PC-9 (cell line): ENCODE data around the gene FEV. TPM values are rescaled to one million over a fixed set of nuclear protein-coding genes. Genes with fewer than 3 reads are reported as not detected.

Experiments used
- BruUV-seq: library from RNA; stranded (reverse); fragments of 400-500 nt; replicated peaks from 2 replicates; lab custom pipeline; 2021; lab: Mats Ljungman, UMichigan
- CTCF ChIA-PET: fragments of 300-600 bp; sonication (Branson Sonifier 250); formaldehyde crosslinking; loops from one replicate; lab custom pipeline; 2022; ENCODE audit warnings: antibody characterized with exemption; lab: Charles Lee
- POLR2A ChIA-PET: fragments of 300-600 bp; sonication (Branson Sonifier 250); formaldehyde crosslinking; loops from one replicate; lab custom pipeline; 2022; ENCODE audit warnings: antibody characterized with exemption; ENCODE audit not compliant: unreplicated experiment; lab: Charles Lee
- DNase-seq, 2 experiments: peaks; one replicate each; pipeline versions ENCODE4 v3.0.0 to v3.0.0-alpha.2; 2015 to 2022; ENCODE audit warnings: mixed read lengths in 1 of 2
- H2AFZ ChIP-seq: fragments of 200-600 bp; sonication (generic); 2 replicates; pipeline ENCODE4 v1.8.1; 2017; ENCODE audit warnings: antibody characterized with exemption
- H3F3A ChIP-seq: fragments of 200-600 bp; sonication (generic); 2 replicates; pipeline ENCODE4 v1.8.1; 2017; ENCODE audit warnings: antibody characterized with exemption, mild to moderate bottlenecking, low read depth; ENCODE audit not compliant: insufficient read depth
- H3K27ac ChIP-seq: fragments of 200-600 bp; sonication (generic); 2 replicates; pipeline ENCODE4 v1.6.1; 2016; ENCODE audit warnings: mixed run types
- H3K27me3 ChIP-seq: fragments of 200-600 bp; sonication (generic); 2 replicates; pipeline ENCODE4 v1.6.1; 2016; ENCODE audit warnings: low read depth, mixed run types; ENCODE audit not compliant: insufficient read depth
- H3K36me3 ChIP-seq: fragments of 200-600 bp; sonication (generic); 2 replicates; pipeline ENCODE4 v1.6.1; 2016; ENCODE audit warnings: low read depth, mixed run types
- H3K4me1 ChIP-seq: fragments of 200-600 bp; sonication (generic); replicated peaks from 2 replicates; pipeline ENCODE4 v1.6.1; 2016; ENCODE audit warnings: mixed run types; ENCODE audit not compliant: insufficient read depth
- H3K4me2 ChIP-seq: fragments of 200-600 bp; sonication (generic); 2 replicates; pipeline ENCODE4 v1.6.1; 2017; ENCODE audit warnings: mixed run types
- H3K4me3 ChIP-seq: fragments of 200-600 bp; sonication (generic); 2 replicates; pipeline ENCODE4 v1.6.1; 2016; ENCODE audit warnings: mixed run types
- H3K79me2 ChIP-seq: fragments of 200-600 bp; sonication (generic); 2 replicates; pipeline ENCODE4 v1.6.1; 2017; ENCODE audit warnings: low read depth, mixed run types
- H3K9me2 ChIP-seq: fragments of 200-600 bp; sonication (generic); 2 replicates; pipeline ENCODE4 v1.8.1; 2017; ENCODE audit warnings: mild to moderate bottlenecking; ENCODE audit not compliant: insufficient read depth
- H3K9me3 ChIP-seq: fragments of 200-600 bp; sonication (generic); 2 replicates; pipeline ENCODE4 v1.8.1; 2016; ENCODE audit warnings: low read depth; ENCODE audit not compliant: insufficient read depth
- H4K20me1 ChIP-seq: fragments of 200-600 bp; sonication (generic); 2 replicates; pipeline ENCODE4 v1.8.1; 2017; ENCODE audit not compliant: insufficient read depth
- CTCF ChIP-seq: fragments of 200-600 bp; sonication (generic); conservative IDR thresholded peaks from 2 replicates; pipeline ENCODE4 v1.6.1; 2017; ENCODE audit warnings: mixed run types, antibody characterized with exemption, mild to moderate bottlenecking, moderate library complexity
- EZH2 ChIP-seq: fragments of 200-600 bp; sonication (generic); IDR thresholded peaks from 2 replicates; pipeline ENCODE4 v1.8.0; 2017; ENCODE audit warnings: antibody characterized with exemption, low read depth
- intact Hi-C: fragments of 100-400 bp; cut with micrococcal nuclease; formaldehyde crosslinking; loops from one replicate; pipeline ENCODE4 v1.10.0; 2022; ENCODE audit not compliant: unreplicated experiment
- total RNA-seq: library from RNA; stranded (reverse); gene quantifications from 2 replicates; pipeline ENCODE4 v1.2.3, GENCODE V29; 2021

FEV gene
- total RNA-seq, 1 experiment from 2014 or later: not detected

- no peak for TF ChIP-seq CTCF
- no peak for TF ChIP-seq EZH2
- BruUV-seq: no TSS peak
- H2AFZ ChIP-seq: no peak overlapping the region
Observed at GRCh38 chr2:218990052-218990451, 5.1 kb upstream of the FEV start.

GRCh38 chr2:218988650-218989049 lies 3.7 kb upstream of the FEV start:
- H3K36me3 ChIP-seq: no peaks in the 10 kb centered on the region
- intact Hi-C loops: no loop called here
- TF ChIP-seq EZH2 (no peak), CTCF (no peak)
- peaks cover 2% of the 10 kb centered on the region; the same call in 1 of the 2 replicates for H3K4me1 ChIP-seq
- BruUV-seq: no TSS peak
- CTCF ChIA-PET: interaction anchor here (0.5 kb wide), 2 partner anchors 13 to 705 kb away, joined by 3 to 10 read pairs; no protein-coding TSS in a partner anchor
- POLR2A ChIA-PET: interaction anchor here (0.6 kb wide), 2 partner anchors 75 to 114 kb away, joined by 3 to 4 read pairs; no protein-coding TSS in a partner anchor
- H3K27me3 ChIP-seq: peaks cover 67% of the 10 kb centered on the region
- DNase-seq: no peak
- H3K4me3 ChIP-seq: no peak overlapping the region
- H4K20me1 ChIP-seq: no peaks in the 10 kb centered on the region
- H3K9me3 ChIP-seq: no peaks in the 10 kb centered on the region
- no peaks in the 10 kb centered on the region for H3K79me2 ChIP-seq
- H2AFZ ChIP-seq: no peak overlapping the region
- no peaks in the 10 kb centered on the region for H3K9me2 ChIP-seq
- no peaks in the 10 kb centered on the region for H3F3A ChIP-seq
- H3K4me2 ChIP-seq: no peak overlapping the region
- no peak overlapping the region for H3K27ac ChIP-seq

More at GRCh38 chr2:218990052-218990451, 5.1 kb upstream of the FEV start:
- H3K36me3 ChIP-seq: no peaks in the 10 kb centered on the region
- H3K27ac ChIP-seq: no peak overlapping the region
- no peaks in the 10 kb centered on the region for H4K20me1 ChIP-seq
- no peaks in the 10 kb centered on the region for H3K9me3 ChIP-seq
- no peaks in the 10 kb centered on the region for H3K79me2 ChIP-seq
- no peak overlapping the region for H3K4me3 ChIP-seq
- H3K27me3 ChIP-seq: peaks cover 65% of the 10 kb centered on the region
- no peaks in the 10 kb centered on the region for H3K9me2 ChIP-seq
- peaks cover 9% of the 10 kb centered on the region; the same call in 1 of the 2 replicates for H3K4me1 ChIP-seq
- ChIA-PET POLR2A (interaction anchor here (0.6 kb wide), 1 partner anchor 704 kb away, joined by 7 read pairs; no protein-coding TSS in a partner anchor), CTCF (no interaction called here)
- DNase-seq: no peak
- no peaks in the 10 kb centered on the region for H3F3A ChIP-seq
- intact Hi-C loops: no loop called here
- H3K4me2 ChIP-seq: no peak overlapping the region

- no peak overlapping the region for H2AFZ ChIP-seq
- TF ChIP-seq CTCF (no peak), EZH2 (no peak)
- no peaks in the 10 kb centered on the region for H3K79me2 ChIP-seq
- DNase-seq: no peak
- BruUV-seq: no TSS peak
- no peak overlapping the region for H3K4me3 ChIP-seq
- H4K20me1 ChIP-seq: no peaks in the 10 kb centered on the region
- no peaks in the 10 kb centered on the region for H3K36me3 ChIP-seq
- CTCF ChIA-PET: interaction anchor here (0.5 kb wide), 1 partner anchor 704 kb away, joined by 3 read pairs; no protein-coding TSS in a partner anchor
- POLR2A ChIA-PET: interaction anchor here (0.6 kb wide), 1 partner anchor 114 kb away, joined by 4 read pairs; no protein-coding TSS in a partner anchor
- intact Hi-C loops: no loop called here
- H3K27ac ChIP-seq: no peak overlapping the region
- no peaks in the 10 kb centered on the region for H3K4me1 ChIP-seq
- H3K4me2 ChIP-seq: no peak overlapping the region
- no peaks in the 10 kb centered on the region for H3F3A ChIP-seq
- no peaks in the 10 kb centered on the region for H3K9me3 ChIP-seq
- peaks cover 70% of the 10 kb centered on the region for H3K27me3 ChIP-seq
- H3K9me2 ChIP-seq: no peaks in the 10 kb centered on the region
Observed at GRCh38 chr2:218988164-218988563, 3.2 kb upstream of the FEV start.
